Right atrium auricular region (tissue), 2 donors: ENCODE data around the gene MAP3K15. TPM values are rescaled to one million over a fixed set of nuclear protein-coding genes. Genes with fewer than 3 reads are reported as not detected.

Experiments used
- DNase-seq: peaks from one replicate; pipeline ENCODE4 v3.0.0-alpha.2; 2019; ENCODE audit warnings: low spot score
- H3K27ac ChIP-seq, 2 donors: fragments of 200-600 bp; sonication (generic); 1 replicate in 1 of 2; 2 replicates in 1 of 2; pipeline ENCODE4 v1.5.1; 2016 to 2019
- H3K27me3 ChIP-seq, 2 donors: fragments of 200-600 bp; sonication (generic); one replicate each; pipeline versions ENCODE4 v1.5.1 to v1.6.0; 2017 to 2019
- H3K36me3 ChIP-seq: fragments of 200-600 bp; sonication (generic); one replicate; pipeline ENCODE4 v1.5.1; 2016
- H3K4me1 ChIP-seq, 2 donors: fragments of 200-600 bp; sonication (generic); one replicate each; pipeline versions ENCODE4 v1.5.1 to v1.6.0; 2017 to 2019
- H3K4me3 ChIP-seq, 2 donors: fragments of 200-600 bp; sonication (generic); 1 replicate in 1 of 2; 2 replicates in 1 of 2; pipeline ENCODE4 v1.5.1; 2017 to 2019; ENCODE audit warnings: mild to moderate bottlenecking in 1 of 2, moderate library complexity in 1 of 2
- H3K9me3 ChIP-seq, 2 donors: fragments of 200-600 bp; sonication (generic); one replicate each; pipeline ENCODE4 v1.5.1; 2019
- total RNA-seq, 2 donors: library from RNA; depleted of rRNA; stranded (reverse); fragments of >200 nt; gene quantifications; one replicate each; pipeline ENCODE4 v1.1.0, GENCODE V29; 2016
- TF ChIP-seq, protein P1 (sequence below), 2 donors: fragments of 200-600 bp; sonication (generic); IDR thresholded peaks; one replicate each; pipeline ENCODE4 v1.5.1; 2019; ENCODE audit warnings: antibody characterized with exemption in 2 of 2

MAP3K15 gene, protein sequence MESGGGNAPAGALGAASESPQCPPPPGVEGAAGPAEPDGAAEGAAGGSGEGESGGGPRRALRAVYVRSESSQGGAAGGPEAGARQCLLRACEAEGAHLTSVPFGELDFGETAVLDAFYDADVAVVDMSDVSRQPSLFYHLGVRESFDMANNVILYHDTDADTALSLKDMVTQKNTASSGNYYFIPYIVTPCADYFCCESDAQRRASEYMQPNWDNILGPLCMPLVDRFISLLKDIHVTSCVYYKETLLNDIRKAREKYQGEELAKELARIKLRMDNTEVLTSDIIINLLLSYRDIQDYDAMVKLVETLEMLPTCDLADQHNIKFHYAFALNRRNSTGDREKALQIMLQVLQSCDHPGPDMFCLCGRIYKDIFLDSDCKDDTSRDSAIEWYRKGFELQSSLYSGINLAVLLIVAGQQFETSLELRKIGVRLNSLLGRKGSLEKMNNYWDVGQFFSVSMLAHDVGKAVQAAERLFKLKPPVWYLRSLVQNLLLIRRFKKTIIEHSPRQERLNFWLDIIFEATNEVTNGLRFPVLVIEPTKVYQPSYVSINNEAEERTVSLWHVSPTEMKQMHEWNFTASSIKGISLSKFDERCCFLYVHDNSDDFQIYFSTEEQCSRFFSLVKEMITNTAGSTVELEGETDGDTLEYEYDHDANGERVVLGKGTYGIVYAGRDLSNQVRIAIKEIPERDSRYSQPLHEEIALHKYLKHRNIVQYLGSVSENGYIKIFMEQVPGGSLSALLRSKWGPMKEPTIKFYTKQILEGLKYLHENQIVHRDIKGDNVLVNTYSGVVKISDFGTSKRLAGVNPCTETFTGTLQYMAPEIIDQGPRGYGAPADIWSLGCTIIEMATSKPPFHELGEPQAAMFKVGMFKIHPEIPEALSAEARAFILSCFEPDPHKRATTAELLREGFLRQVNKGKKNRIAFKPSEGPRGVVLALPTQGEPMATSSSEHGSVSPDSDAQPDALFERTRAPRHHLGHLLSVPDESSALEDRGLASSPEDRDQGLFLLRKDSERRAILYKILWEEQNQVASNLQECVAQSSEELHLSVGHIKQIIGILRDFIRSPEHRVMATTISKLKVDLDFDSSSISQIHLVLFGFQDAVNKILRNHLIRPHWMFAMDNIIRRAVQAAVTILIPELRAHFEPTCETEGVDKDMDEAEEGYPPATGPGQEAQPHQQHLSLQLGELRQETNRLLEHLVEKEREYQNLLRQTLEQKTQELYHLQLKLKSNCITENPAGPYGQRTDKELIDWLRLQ (N-terminal part only)
- total RNA-seq, result not detected

DNA sequence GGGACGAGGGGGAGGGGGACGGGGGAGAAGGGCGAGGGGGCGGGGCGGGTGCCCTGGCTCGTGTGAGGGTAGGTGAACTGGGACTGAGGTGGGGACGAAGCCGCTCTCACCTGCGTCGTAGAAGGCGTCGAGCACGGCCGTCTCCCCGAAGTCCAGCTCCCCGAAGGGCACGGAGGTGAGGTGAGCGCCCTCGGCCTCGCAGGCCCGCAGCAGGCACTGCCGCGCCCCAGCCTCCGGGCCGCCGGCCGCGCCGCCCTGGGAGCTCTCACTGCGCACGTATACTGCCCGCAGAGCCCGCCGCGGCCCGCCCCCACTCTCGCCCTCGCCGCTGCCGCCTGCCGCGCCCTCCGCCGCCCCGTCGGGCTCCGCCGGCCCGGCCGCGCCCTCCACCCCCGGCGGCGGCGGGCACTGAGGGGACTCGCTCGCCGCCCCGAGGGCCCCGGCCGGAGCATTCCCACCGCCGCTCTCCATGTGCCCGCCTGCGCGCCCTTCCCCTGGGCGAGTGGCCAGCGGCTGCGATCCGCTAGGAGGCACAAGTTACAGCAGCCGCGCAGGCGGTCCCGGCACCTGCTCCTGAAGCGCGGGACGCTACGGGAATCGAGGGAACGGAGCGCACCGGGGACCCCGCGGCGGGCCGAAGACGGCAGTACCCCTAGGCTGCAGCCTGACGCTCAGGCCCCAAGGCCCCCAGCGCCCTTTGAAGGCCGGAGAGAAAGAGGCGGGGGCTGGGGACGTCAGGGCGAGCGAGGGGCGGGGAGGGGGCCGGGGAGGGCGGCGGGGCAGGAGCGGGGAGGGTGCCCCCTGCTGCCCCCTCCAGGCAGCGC is at the start of gene MAP3K15:
TSS of gene MAP3K15 (minus strand) at position 718 of the 824 bp plus-strand sequence. CDS start at position 471, 247 bp downstream.
- peaks cover 0 to 8% of the 10 kb centered on the region in 2 donors for H3K9me3 ChIP-seq
- no peaks in the 10 kb centered on the region for H3K4me1 ChIP-seq
- no peak for DNase-seq
- peak within 1 kb of the TSS; percentile 26 to 45 for H3K4me3 ChIP-seq
- H3K27me3 ChIP-seq, result no peaks in the 10 kb centered on the region
- TF ChIP-seq, protein P1, sequence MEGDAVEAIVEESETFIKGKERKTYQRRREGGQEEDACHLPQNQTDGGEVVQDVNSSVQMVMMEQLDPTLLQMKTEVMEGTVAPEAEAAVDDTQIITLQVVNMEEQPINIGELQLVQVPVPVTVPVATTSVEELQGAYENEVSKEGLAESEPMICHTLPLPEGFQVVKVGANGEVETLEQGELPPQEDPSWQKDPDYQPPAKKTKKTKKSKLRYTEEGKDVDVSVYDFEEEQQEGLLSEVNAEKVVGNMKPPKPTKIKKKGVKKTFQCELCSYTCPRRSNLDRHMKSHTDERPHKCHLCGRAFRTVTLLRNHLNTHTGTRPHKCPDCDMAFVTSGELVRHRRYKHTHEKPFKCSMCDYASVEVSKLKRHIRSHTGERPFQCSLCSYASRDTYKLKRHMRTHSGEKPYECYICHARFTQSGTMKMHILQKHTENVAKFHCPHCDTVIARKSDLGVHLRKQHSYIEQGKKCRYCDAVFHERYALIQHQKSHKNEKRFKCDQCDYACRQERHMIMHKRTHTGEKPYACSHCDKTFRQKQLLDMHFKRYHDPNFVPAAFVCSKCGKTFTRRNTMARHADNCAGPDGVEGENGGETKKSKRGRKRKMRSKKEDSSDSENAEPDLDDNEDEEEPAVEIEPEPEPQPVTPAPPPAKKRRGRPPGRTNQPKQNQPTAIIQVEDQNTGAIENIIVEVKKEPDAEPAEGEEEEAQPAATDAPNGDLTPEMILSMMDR (IDR thresholded peaks at IDR 0.05), result no peak
- no peaks in the 10 kb centered on the region for H3K36me3 ChIP-seq
- H3K27ac ChIP-seq, result no peak within 1 kb of the TSS

DNA sequence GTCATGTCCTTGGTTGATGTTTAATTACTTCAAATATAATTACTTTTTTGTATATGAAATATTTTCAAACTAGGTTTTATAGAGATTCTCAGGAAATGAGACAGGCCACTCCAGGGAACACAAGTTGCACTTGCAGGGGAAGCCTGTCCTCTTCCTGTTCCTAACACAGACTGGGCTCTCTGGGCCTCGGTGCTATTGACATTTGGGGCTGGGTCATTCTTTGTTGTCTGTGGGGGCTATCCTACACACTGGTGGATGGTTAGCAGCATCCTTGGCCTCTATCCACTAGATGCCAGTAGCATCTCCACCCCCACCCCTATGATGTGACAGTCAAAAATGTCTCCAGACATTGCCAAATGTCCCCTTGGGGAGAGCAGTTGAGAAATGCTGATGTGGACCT is 49.3 kb upstream of the MAP3K15 start:
- no peaks in the 10 kb centered on the region for H3K4me1 ChIP-seq
- no peak overlapping the region for H3K4me3 ChIP-seq
- no peak overlapping the region for H3K27ac ChIP-seq
- no peaks in the 10 kb centered on the region for H3K9me3 ChIP-seq
- TF ChIP-seq, protein P1 (IDR thresholded peaks at IDR 0.05), result no peak
- DNase-seq, result no peak
- no peaks in the 10 kb centered on the region for H3K27me3 ChIP-seq
- no peaks in the 10 kb centered on the region for H3K36me3 ChIP-seq

DNA sequence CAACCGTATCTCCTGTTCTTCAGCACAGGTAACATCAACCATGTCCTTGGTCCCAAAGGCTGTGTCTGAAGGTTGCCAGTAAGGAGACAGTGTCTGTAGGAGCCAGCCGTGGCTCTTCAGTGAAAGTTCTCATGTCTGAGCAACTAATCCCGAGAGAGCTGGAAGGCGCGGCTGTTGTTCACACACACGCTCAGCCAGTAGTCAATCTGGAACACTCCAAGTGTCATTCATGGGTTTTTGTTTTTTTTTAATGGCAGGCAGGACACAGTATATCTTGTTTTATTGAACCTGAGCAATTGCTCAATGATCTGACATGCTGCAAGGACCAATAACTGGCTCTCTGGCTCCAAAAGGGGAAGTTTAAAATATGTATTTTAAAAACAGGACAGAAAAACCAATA is 48.4 kb upstream of the MAP3K15 start:
- no peaks in the 10 kb centered on the region for H3K27me3 ChIP-seq
- no peak overlapping the region for H3K27ac ChIP-seq
- no peaks in the 10 kb centered on the region for H3K36me3 ChIP-seq
- no peak for DNase-seq
- H3K4me1 ChIP-seq, result no peaks in the 10 kb centered on the region
- TF ChIP-seq, protein P1 (IDR thresholded peaks at IDR 0.05), result no peak
- no peak overlapping the region for H3K4me3 ChIP-seq
- no peaks in the 10 kb centered on the region for H3K9me3 ChIP-seq

DNA sequence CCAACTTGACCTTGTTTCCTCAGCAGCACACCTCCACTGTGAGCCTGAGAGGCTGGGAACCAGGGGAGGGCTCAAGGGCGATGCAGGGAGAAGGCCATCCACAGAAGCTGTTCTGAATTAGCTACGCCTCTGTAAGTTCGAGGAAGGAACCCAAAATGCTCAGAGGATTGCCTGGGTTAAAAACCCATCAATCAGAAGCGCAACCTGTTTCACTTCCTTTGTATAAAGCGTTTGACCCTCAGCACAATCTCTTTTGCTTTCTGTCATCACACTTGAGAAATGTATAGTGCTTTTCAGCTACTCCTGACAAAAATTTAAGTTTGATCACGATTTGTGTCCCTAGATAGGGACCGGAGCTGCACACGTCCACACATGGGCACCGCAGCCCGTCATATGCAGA is 48.0 kb upstream of the MAP3K15 start:
- Histone ChIP-seq H3K9me3 (no peaks in the 10 kb centered on the region), H3K27ac (no peak overlapping the region), H3K36me3 (no peaks in the 10 kb centered on the region), H3K4me3 (no peak overlapping the region), H3K4me1 (no peaks in the 10 kb centered on the region), H3K27me3 (no peaks in the 10 kb centered on the region)
- TF ChIP-seq, protein P1 (IDR thresholded peaks at IDR 0.05), result no peak
- DNase-seq, result no peak

DNA sequence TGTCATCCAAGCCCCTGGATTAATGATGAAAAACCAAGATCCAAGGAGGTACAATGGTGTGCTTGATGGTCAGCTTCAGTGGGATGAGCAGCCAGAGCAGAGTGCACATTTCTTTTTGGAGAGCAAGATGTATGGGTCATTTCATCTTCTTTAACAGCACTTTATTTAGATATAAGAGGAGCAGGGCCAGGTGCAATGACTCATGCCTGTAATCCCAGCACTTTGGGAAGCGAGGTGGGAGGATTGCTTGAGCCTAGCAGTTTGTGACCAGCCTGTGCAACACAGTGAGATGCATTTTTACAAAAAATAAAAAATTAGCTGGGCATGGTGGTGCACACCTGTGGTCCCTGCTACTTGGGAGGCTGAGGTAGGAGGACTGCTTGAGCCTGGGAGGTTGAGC is 45.3 kb upstream of the MAP3K15 start:
- H3K9me3 ChIP-seq, result no peaks in the 10 kb centered on the region
- no peak overlapping the region for H3K4me3 ChIP-seq
- H3K27me3 ChIP-seq, result no peaks in the 10 kb centered on the region
- DNase-seq, result no peak
- no peaks in the 10 kb centered on the region for H3K36me3 ChIP-seq
- H3K4me1 ChIP-seq, result no peaks in the 10 kb centered on the region
- TF ChIP-seq, protein P1 (IDR thresholded peaks at IDR 0.05), result no peak
- no peak overlapping the region for H3K27ac ChIP-seq
